DLD1 (cell line): ENCODE data around the gene IDH1.
"Not testable (repeated sequence)": the region's sequence is repeated elsewhere in the genome, so short reads cannot be mapped to it uniquely, and the experiment has no call there.

Experiments
- in situ Hi-C: cut with HindIII; loops from 2 replicates; pipeline ENCODE4 v1.10.0; 2017; ENCODE audit warnings: low sequenced_read_pairs

The IDH1 gene

DNA sequence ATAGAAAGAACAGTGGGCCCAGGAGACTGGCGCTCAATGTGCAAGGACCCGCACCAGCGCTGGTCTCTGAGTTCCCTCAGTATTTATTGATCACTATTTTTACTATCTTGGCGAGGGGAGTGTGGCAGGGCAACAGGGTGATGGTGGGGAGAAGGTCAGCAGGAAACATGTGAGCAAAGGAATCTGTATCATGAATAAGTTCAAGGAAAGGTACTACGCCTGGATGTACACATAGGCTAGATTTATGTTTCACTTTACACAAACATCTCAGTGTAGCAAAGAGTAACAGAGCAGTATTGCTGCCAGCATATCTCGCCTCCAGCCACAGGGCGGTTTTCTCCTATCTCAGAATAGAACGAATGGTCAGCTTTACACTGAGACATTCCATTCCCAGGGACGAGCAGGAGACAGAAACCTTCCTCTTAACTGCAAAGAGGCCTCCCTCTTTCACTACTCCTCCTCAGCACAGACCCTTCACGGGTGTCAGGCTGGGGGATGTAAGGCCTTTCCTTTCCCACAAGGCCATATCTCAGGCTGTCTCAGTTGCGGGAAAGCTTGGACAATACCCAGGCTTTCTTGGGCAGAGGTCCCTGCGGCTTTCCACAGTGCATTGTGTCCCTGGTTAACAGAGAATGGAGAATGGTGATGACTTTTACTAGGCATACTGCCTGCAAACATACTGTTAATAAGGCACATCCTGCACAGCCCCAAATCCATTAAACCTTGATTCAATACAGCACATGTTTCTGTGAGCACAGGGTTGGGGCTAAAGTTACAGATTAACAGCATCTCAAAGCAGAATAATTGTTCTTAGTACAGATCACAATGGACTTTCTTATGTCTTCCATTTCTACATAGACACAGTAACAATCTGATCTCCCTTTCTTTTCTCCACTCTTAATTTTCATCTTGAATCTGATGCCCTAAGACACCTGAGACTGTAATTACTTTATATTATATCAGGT, 2.3 kb upstream of the IDH1 start:
- in situ Hi-C loops, result not testable (repeated sequence)

DNA sequence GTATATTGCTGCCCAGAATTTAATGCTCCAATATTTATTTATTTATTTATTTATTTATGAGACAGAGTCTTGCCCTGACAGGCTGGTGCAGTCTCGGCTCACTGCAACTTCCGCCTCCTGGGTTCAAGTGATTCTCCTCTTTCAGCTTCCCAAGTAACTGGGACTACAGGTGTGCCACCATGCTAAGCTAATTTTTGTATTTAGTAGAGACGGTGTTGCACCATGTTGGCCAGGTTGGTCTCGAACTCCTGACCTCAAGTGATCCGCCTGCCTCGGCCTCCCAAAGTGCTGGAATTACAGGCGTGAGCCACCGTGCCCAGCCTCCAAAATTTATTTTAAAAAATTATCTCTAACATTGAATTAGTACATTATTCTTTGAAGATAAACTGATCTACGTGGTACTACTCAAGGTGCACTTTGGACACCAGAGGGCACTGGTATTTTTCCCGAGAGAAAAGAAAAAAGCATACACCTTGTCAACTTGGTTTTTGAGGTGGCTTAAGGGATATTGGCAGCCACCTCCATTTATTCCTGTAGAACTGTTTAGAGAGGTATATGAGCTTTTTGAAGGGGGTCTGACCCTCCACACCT, 1.4 kb upstream of the IDH1 start:
- in situ Hi-C loops, result no loop called here

DNA sequence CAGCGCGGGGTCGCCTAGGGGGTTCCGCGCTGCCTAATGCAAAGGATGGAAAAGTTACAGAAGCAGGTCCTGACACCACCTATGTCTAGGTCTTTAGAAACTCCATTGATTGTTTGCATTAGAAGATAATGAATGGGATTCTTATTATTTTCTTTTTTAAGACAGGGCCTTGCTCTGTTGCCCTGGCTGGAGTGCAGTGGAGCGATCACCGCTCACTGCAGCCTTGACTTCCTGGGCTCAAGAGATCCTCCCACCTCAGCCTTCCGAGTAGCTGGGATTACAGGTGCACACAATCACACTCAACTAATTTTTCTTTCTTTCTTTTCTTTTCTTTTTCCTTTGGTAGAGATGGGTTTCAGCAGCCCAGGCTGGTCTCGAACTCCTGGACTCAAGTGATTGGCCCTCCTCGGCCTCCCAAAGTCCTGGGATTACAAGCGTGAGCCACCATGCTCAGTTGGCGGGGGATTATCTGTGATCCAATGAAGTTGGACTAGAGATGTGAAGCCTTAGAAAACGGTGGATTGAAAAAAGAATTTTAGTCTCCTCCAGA, 761 bp upstream of the IDH1 start:
- in situ Hi-C loops, result no loop called here

DNA sequence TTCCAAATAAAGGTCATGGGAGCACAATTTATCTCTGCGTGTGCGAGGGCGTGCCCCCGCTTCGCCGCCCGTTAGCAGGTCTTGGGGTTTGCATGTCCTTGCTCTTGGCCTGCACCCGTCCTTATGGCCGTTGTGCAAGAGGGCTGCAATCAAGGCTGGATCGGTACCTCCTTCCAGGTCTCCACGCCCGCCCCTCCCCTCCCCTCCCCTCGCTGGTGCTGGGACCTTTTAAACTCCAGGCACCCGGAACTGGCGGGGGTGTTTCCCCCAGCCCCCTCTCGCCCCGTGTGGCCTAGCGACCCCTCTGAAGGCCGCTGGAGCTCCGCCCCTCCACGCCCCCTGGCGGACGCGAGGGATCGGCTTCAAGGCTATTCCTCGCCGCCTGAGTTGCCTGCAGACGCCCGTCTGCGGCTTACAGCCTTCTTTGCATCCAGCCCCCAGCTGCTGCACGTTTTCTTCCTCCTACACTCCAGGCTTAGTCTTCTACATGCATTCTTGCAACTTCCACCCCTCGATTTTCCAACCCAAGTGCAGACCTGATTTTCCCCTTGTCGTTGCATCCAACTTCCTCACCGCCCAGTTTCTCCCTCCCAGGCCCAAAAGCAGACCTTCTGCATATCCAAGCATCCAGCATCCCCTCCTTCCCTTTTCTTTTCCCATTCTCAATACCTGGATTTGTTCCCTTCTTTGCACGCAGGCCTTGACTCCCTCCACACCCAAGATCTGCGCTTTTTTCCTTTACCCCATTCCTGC, 577 bp downstream of the IDH1 start:
- in situ Hi-C loops, result no loop called here

DNA sequence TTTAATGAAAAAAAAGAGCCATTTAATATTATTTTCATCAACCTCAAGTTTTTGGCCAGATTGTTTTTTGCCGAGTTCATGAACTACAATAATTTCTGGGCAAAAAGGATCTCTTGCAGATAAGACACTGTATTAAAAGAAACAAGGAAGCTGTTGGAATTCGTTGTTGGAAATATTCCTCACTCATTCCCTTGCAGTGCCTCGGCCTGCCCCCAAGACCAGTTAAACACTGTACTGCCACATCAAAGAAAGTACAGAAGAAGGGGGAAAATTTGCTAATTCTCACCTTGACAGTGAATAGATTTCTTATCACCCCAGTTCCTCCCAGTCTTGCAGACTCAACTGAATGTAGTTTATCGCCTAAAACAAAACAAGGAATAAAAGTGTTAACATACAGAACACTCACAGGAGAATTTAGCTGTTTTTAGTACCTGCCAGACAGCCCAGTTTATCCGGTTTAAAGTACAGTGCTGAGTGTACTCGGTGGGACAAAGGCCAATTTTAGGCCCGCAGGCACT, 1.2 kb downstream of the IDH1 start:
- in situ Hi-C loops, result no loop called here

DNA sequence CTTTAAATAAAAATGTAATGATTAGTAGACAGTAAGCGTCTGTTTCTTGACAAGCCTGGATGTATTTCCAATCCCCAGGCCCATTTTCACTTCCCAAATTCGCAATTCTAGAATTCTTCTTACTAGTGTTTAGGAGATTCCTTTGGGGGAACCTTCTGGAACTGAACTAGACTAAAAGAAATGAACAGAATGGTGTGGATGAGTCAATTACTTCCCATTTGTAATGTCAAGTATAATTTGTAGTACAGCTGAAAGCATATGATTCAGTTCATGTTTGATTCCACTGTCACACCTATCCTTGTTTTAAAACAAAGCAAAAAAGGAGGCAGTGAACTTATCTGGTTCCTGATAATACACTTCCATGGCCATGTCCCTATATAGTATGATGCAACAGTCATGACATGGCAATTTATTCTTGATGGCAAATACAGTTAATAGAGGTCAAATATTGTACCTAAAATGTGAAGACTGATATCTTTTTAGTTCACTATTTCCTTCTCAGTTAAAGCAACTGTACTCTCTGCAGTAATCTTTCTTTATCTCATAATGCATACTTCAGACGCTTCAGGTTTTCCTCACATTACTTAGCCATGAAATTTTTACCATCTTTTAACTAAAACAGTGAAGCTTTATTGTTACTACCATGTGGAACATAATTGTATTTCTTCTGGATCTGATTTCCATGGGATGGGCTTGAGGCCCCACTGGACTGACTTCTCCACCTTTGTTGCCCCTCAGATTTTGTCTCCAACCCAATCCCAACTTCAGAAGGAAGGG, 2.0 kb downstream of the IDH1 start:
- in situ Hi-C loops, result no loop called here

DNA sequence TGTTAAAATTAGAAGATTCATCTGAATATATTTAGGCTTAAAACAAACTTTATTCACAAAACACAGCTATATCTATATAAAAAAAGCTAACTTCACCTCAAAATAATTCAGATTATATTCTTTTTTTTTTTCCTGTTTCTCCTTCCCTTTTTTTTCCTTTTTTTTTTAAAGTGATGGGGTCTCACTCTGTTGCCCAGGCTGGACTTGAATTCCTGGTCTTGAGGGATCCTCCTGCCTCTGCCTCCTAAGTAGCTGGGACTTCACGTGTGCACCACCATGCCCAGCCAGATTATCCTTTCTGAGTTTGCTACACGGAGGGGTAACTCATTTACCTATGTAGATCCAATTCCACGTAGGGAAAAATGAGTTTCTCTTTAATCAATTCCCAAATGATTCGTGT, 3.8 kb downstream of the IDH1 start:
- in situ Hi-C loops, result no loop called here

DNA sequence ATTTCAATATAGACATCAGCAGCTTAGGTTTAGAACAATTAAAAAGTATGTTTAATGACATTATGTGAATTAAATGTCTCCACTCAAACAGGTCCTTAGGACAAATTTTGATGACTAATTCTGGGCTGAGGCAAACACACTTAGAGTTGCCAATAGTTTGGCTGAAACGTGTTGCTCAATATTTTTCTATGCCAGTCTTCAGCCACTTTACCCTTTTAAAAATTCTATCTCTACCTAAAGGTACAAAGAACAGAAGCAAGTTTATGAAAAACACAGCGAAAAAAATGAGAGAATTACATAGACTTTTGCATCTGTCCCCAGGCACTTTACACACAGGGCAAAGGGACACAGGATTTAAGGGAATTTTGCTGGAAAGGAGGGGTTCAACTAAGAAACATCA, 4.5 kb downstream of the IDH1 start:
- in situ Hi-C loops, result no loop called here

DNA sequence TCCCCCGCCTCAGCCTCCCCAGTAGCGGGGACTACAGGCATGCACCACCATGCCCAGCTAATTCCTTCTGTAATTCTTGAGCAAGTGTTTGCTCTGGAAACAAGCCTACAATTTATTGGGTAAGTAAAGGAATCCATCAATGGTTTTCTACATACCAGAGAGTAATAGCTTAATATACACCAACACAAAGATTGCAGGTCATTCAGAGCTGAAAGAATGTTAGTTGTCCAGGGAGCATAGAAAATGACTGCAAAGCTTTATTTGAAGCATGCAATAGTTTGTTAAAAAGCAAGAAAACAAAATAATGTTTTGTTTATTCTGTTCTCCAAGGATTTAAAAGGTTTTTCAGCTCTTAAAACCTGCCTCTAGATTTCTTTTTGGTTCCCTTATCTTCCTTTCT, 5.6 kb downstream of the IDH1 start:
- in situ Hi-C loops, result no loop called here

DNA sequence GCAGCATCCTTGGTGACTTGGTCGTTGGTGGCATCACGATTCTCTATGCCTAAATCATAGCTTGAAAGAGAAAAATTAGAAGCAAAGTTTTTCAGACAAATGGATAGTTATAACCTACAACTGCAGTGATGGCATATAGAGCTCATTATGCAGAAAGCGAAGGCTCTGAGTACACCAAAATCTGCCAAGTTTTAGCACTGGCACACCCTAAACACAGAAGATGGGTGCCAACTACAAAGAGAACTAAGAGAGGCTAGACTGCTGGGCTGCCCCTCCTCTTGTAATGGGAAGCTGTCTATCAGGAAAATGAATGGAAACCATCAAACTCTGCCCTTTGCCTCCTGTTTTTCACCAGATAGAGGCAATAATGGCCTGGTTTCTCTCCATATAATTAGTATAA, 6.3 kb downstream of the IDH1 start:
- in situ Hi-C loops, result no loop called here

DNA sequence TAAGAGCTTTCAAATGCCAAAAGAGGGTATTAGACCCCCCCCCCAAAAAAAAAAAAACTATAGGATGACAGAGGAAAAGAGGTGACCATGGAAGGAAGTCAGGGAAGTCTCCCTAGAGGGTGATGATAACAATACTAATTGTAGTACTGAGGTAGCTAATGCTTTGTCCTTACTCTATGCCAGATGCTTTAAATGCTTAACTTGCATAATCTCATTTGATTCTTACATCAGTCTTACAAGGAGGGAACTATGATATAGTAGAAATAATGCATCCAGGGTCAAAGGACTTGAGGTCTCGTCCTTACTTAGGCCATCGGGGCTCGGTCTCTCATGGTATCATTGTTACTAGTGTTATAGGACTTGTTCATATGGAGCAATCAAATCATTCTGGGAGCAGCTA, 9.1 kb downstream of the IDH1 start:
- in situ Hi-C loops, result no loop called here

DNA sequence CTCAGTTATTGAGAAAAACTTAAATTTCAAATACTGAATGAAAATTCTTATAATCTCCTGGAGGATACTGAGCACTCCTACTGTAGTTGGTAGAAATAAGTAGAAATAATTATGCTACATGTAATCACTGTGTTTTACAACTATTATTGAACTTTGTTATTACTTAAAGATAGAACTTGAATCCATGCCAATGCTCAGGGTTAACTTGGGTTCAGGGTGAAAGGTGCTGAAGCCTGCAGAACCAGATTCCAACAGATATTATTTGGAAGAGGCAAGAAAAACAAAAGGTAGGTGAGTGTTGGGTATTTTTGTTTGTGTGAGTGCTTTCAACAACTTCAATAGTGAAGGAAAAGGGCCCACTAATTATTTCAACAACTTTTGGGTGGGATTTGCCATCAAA, 10.4 kb downstream of the IDH1 start:
- in situ Hi-C loops, result no loop called here

DNA sequence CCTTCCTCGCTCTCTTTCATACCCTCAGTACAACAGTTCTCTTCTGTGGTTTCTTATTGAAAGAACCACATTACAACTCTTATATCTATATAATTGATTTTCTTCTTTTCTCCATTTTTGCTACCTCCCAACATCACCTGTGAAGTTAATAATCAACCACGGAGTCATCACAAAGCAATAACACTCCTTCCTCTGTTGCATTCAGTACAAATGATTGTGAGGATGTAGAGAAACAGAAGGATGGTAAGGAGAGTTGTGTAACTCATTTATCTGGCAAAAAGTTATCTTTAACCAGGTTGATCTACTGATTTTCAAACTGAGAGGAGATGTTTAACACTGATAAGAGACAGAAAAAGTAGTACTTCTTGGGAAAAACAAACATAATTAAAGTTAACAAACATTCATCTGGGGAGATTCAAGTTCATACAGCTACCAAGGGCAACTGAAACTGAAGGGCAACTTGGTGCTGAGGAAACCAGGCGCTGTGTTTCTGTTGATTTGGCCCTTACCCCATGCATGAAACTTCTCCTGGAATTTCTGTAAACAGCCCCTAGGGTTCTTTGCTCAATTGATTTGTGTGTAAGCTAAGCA, 14.2 kb downstream of the IDH1 start:
- in situ Hi-C loops, result no loop called here

DNA sequence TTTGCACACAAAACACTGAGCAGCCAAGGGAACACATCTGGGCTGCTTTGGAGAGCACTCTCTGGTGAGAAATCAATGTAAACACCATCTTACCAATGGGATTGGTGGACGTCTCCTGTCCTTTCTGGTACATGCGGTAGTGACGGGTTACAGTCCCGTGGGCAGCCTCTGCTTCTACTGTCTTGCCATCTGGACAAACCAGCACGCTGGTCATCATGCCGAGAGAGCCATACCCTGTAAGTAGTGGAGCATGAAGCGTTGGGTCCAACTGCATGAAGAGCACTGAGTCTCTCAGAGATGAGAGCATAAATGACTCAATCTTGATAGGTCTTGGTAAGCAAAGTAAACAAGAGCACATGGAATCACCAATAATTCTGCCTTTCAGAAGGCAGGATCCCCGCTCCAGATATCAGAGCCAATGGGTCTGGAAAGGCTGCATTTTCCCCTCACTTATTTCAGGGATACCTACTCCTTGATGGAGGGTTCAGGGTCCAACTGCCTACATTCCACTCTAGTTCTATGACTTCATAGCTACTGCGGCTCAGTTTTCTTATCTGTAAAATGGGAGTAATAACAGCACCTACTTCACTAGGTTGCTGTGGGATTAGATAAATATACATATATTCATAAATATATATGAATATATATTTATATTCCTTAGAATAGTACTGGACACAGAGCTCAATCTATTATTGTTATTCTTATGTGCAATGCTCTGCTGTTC, 14.9 kb downstream of the IDH1 start:
- in situ Hi-C loops, result no loop called here

DNA sequence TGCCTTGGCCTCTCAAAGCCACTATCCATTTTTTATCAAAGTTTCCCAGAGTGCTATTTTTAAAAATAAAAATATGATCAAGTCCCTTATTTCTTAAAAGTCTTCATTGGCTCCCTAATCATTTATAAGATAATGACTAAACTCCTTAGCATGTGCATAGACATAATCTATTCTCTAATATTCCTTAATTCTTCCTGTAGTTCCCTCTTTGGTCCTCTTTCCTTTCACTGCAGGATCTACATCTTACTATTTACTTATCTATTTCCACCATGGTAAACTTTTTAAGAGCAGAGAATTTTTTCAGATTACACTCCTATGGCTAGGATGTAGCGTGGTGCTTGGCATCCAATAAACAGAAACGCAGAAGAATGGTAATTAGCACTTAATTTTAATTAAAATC, 19.0 kb downstream of the IDH1 start:
- in situ Hi-C loops, result no loop called here

DNA sequence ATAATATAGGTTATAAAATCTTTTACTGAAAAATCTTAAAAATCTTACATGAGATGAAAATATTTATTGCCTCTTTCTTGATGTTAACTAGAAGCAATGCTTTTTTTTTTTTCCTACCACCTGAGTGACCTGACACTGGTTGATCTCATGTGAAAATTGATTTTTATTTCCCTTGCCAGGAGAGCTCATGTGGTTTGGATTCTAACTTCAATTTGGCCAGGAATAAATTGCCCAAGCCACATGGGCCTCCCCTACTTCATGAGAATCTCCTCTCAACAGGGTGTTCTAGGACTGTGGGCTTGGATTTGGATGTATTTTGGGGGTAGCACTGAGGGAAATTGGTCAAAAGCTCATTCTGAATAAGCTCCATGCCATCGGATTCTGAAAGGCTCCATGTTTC, 20.1 kb downstream of the IDH1 start:
- in situ Hi-C loops, result no loop called here

DNA sequence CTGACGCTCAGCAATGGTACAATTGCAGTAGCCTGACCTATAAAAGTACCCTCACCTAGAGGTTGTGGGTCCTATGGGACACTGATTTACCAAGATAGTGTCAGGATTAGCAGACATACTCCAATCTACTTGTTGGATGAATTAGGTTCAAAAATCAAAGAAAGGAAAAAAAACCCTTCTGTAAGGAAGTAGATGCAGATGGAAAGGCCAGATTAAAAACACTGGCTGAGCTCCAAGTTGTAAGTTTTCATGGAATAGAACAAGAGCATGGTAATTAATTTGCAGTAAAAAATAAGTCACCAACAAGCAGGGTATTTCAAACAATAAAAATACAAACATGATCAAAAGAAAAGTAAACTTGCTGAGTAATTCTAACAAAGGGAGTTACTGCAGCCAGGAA, 26.4 kb downstream of the IDH1 start:
- in situ Hi-C loops, result no loop called here

DNA sequence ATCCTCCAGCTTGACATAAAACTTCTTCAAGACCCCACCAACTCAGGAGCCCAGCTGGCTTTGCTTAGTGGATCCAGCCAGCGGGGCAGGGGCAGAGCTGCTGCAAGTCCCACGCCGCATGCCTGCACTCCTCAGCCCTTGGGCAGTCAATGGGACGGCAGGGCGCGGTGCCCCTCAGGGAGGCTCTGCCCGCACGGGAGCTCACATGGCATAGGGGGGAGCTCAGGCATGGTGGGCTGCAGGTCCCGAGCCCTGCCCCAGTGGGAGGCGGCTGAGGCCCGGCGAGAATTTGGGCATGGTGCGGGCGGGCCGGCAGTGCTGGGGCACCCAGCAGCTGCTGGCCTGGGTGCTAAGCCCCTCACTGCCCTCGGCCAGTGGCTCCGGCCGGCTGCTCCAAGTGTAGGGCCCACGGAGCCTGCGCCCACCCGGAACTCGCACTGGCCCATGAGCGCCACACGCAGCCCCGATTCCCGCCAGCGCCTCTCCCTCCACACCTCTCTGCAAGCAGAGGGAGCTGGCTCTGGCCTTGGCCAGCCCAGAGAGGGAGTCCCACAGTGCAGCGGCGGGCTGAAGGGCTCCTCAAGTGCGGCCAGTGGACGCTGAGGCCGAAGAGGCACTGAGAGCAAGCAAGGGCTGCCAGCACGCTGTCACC, 27.2 kb downstream of the IDH1 start:
- in situ Hi-C loops, result no loop called here

DNA sequence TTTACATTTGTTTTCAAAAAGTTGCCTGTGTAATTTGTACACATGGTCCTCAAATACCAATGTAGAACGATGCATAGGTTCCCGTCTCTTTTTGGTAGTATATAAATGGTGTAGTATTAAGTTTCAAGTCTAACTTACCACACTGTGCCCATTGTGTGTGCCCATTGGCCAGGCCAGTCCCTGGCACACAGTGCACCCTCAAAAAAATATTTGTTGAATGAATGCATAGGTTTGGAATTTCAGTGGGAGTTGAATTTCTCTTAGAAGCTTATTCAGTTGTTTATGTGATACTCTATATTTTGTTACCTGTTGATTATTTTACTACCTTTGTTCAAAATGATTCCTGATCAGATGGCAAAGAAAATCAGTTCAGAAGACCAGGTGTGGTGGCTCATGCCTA, 30.1 kb downstream of the IDH1 start:
- in situ Hi-C loops, result no loop called here
